NB4 (cell line): ENCODE measurements around the gene ELK4.

Experiments
- MYC ChIP-seq: IDR thresholded peaks from 2 replicates; pipeline ENCODE4 v1.6.1; 2011; ENCODE audit warnings: low read depth, low read length
- POLR2A ChIP-seq: IDR thresholded peaks from 2 replicates; pipeline ENCODE4 v1.6.1; 2011; ENCODE audit warnings: mild to moderate bottlenecking; ENCODE audit not compliant: insufficient read length; ENCODE audit errors: extremely low read depth
- TF ChIP-seq, protein P1 (sequence below): IDR thresholded peaks from one replicate; pipeline ENCODE4 v1.5.1; 2012; ENCODE audit warnings: low read depth, low read length
- TF ChIP-seq, protein P2 (sequence below): IDR thresholded peaks from 2 replicates; pipeline ENCODE4 v1.6.1; 2011; ENCODE audit warnings: low read depth, low read length

DNA sequence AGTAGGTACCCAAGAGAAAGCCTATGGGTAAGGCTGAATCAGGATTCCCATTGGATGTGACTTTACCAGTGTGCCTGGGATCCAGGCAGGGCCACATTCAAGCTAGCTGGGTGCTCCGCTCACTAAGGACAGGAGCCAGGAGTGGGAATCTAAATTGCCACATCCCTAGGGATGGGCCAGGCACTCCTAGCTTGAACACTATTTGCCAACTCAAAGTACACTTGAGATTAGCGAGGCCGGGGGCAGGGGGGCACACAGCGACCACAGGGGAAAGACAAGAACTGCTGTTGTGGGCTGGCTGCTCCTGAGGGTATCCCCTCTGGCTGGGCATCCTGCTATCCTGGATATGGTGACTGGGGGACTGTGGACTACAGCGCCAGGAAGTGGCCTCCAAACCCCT is 44.2 kb upstream of the ELK4 start:
- TF ChIP-seq, protein P1, sequence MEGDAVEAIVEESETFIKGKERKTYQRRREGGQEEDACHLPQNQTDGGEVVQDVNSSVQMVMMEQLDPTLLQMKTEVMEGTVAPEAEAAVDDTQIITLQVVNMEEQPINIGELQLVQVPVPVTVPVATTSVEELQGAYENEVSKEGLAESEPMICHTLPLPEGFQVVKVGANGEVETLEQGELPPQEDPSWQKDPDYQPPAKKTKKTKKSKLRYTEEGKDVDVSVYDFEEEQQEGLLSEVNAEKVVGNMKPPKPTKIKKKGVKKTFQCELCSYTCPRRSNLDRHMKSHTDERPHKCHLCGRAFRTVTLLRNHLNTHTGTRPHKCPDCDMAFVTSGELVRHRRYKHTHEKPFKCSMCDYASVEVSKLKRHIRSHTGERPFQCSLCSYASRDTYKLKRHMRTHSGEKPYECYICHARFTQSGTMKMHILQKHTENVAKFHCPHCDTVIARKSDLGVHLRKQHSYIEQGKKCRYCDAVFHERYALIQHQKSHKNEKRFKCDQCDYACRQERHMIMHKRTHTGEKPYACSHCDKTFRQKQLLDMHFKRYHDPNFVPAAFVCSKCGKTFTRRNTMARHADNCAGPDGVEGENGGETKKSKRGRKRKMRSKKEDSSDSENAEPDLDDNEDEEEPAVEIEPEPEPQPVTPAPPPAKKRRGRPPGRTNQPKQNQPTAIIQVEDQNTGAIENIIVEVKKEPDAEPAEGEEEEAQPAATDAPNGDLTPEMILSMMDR = no peak
- no peak for TF ChIP-seq POLR2A
- TF ChIP-seq, protein P2, sequence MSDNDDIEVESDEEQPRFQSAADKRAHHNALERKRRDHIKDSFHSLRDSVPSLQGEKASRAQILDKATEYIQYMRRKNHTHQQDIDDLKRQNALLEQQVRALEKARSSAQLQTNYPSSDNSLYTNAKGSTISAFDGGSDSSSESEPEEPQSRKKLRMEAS = no peak
- no peak for TF ChIP-seq MYC
